ENCODE measurements around the gene IRX6.

The IRX6 gene

GRCh38 chr16:55323637-55324271, at the start of gene IRX6:
TSS of gene IRX6 (plus strand) at chr16:55324203. CDS start at chr16:55325092, 889 bp downstream.
- DNase-seq (ENCODE audit: low read depth), result no peak
- H3K4me3 ChIP-seq (ENCODE audit: low read depth, low read length), result no peak within 1 kb of the TSS

GRCh38 chr16:55274391-55274790, 49.6 kb upstream of the IRX6 start:
- no peak overlapping the region for H3K4me3 ChIP-seq (ENCODE audit: low read depth, low read length)
- no peak for DNase-seq (ENCODE audit: low read depth)

- no peak for DNase-seq (ENCODE audit: low read depth)
- H3K4me3 ChIP-seq (ENCODE audit: low read depth, low read length), result no peak overlapping the region
Observed at GRCh38 chr16:55275167-55275566, 48.8 kb upstream of the IRX6 start.

- H3K4me3 ChIP-seq (ENCODE audit: low read depth, low read length), result no peak overlapping the region
- no peak for DNase-seq (ENCODE audit: low read depth)
Observed at GRCh38 chr16:55275869-55276268, 48.1 kb upstream of the IRX6 start.

GRCh38 chr16:55277536-55277935, 46.5 kb upstream of the IRX6 start:
- DNase-seq (ENCODE audit: low read depth), result no peak

GRCh38 chr16:55279598-55279997, 44.4 kb upstream of the IRX6 start:
- H3K4me3 ChIP-seq (ENCODE audit: low read depth, low read length), result no peak overlapping the region
- no peak for DNase-seq (ENCODE audit: low read depth)

More at GRCh38 chr16:55277536-55277935, 46.5 kb upstream of the IRX6 start:
- no peak overlapping the region for H3K4me3 ChIP-seq (ENCODE audit: low read depth, low read length)

- DNase-seq (ENCODE audit: low read depth), result no peak
Observed at GRCh38 chr16:55280587-55280986, 43.4 kb upstream of the IRX6 start.

GRCh38 chr16:55282441-55282840, 41.6 kb upstream of the IRX6 start:
- DNase-seq (ENCODE audit: low read depth), result no peak
- H3K4me3 ChIP-seq (ENCODE audit: low read depth, low read length), result no peak overlapping the region

More at GRCh38 chr16:55280587-55280986, 43.4 kb upstream of the IRX6 start:
- no peak overlapping the region for H3K4me3 ChIP-seq (ENCODE audit: low read depth, low read length)

GRCh38 chr16:55283812-55284717, 39.9 kb upstream of the IRX6 start:
- no peak overlapping the region for H3K4me3 ChIP-seq (ENCODE audit: low read depth, low read length)
- no peak for DNase-seq (ENCODE audit: low read depth)

GRCh38 chr16:55284718-55285099, 39.3 kb upstream of the IRX6 start:
- no peak for DNase-seq (ENCODE audit: low read depth)
- H3K4me3 ChIP-seq (ENCODE audit: low read depth, low read length), result no peak overlapping the region

- H3K4me3 ChIP-seq (ENCODE audit: low read depth, low read length), result no peak overlapping the region
- DNase-seq (ENCODE audit: low read depth), result no peak
Observed at GRCh38 chr16:55285586-55285985, 38.4 kb upstream of the IRX6 start.

GRCh38 chr16:55289353-55289752, 34.6 kb upstream of the IRX6 start:
- no peak overlapping the region for H3K4me3 ChIP-seq (ENCODE audit: low read depth, low read length)
- no peak for DNase-seq (ENCODE audit: low read depth)

- no peak for DNase-seq (ENCODE audit: low read depth)
- no peak overlapping the region for H3K4me3 ChIP-seq (ENCODE audit: low read depth, low read length)
Observed at GRCh38 chr16:55291847-55292246, 32.2 kb upstream of the IRX6 start.

- no peak for DNase-seq (ENCODE audit: low read depth)
Observed at GRCh38 chr16:55292491-55292890, 31.5 kb upstream of the IRX6 start.

GRCh38 chr16:55294129-55294528, 29.9 kb upstream of the IRX6 start:
- DNase-seq (ENCODE audit: low read depth), result no peak
- H3K4me3 ChIP-seq (ENCODE audit: low read depth, low read length), result no peak overlapping the region

More at GRCh38 chr16:55292491-55292890, 31.5 kb upstream of the IRX6 start:
- H3K4me3 ChIP-seq (ENCODE audit: low read depth, low read length), result no peak overlapping the region

- peak; percentile 7 for DNase-seq (ENCODE audit: low read depth)
- H3K4me3 ChIP-seq (ENCODE audit: low read depth, low read length), result no peak overlapping the region
Observed at GRCh38 chr16:55294931-55295342, 29.1 kb upstream of the IRX6 start.

GRCh38 chr16:55297062-55297909, 26.7 kb upstream of the IRX6 start:
- no peak for DNase-seq (ENCODE audit: low read depth)
- no peak overlapping the region for H3K4me3 ChIP-seq (ENCODE audit: low read depth, low read length)

GRCh38 chr16:55297910-55298479, 26.0 kb upstream of the IRX6 start:
- no peak for DNase-seq (ENCODE audit: low read depth)

GRCh38 chr16:55301385-55302008, 22.5 kb upstream of the IRX6 start:
- no peak for DNase-seq (ENCODE audit: low read depth)
- no peak overlapping the region for H3K4me3 ChIP-seq (ENCODE audit: low read depth, low read length)

More at GRCh38 chr16:55297910-55298479, 26.0 kb upstream of the IRX6 start:
- H3K4me3 ChIP-seq (ENCODE audit: low read depth, low read length), result no peak overlapping the region

All from skeletal muscle cell (primary cell).